GM18508 (cell line): Measurements from ENCODE around the gene AHRR.
"Not testable (repeated sequence)": the region's sequence is repeated elsewhere in the genome, so short reads cannot be mapped to it uniquely, and the experiment has no call there.

ENCODE experiments used
- ATAC-seq: cut with Tn5 transposase; IDR thresholded peaks from one replicate; pipeline ENCODE4 v1.9.1; 2021; ENCODE audit warnings: moderate number of reproducible peaks; ENCODE audit not compliant: insufficient read depth, unreplicated experiment

AHRR gene

DNA sequence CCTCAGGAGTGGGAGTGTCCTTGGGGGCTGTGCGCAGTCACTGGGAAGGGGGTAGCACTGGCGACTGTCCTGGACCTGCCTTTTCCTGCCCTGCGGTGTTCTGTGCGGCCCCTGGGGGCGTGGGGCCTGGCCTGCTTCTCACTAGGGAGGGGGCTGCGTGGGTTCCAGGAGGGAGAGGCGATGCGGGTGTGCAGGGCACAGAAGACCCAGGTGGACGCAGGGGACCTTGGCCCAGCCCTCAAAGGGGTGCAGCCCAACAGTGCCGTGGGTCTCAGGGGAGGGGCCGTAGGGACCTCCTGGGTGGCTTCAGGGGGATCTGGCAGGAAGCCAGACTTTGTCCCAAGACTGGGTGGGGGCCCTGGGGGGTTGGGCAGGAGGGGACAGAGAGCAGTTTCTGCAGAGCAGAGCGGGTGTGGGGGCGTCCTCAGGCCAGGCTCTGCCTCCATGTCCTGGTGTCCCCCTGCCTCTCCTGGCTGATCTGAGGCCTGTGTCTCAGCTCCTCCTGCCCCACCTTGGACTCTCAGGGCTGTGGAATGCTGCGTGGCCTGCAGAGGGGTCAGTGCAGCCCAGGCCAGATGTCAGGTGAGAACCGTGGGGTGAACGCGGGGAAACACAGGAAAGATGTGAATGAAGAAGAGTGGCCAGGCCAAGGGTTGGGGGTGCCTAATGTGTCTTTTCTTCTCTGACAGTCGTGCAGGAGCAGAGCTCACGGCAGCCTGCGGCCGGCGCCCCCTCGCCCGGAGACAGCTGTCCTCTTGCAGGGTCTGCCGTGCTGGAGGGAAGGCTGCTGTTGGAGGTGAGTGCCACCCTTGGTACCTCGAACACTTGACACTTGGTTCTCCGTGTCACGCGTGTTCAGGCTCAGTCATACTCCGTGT, 54.6 kb downstream of the AHRR start:
- ATAC-seq: no peak

DNA sequence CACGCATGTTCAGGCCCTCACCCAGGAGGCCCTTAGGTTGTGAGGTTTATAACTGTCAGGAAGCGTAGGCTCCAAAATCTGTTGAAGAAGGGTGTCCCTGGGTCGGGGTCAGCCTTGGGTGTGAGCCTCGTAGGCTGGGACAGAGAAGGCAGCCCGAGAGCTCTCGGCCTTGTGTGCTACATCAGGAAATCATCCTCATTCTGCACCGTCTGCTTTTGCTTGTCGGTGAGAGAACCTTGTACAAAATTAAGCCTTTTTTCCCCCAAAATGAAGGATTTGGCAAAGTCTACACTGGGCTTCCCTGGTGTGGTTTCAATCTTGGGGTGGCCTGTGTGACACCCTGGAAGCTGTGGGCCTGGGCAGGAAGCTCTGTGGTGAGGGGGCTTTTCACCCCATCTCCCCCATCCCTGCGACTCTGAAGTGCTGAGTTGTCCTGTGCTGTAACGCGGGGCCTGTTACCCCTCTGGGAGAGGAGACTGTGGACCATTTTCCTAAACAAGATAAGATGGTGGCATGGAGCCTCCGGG, 55.3 kb downstream of the AHRR start:
- ATAC-seq: no peak

DNA sequence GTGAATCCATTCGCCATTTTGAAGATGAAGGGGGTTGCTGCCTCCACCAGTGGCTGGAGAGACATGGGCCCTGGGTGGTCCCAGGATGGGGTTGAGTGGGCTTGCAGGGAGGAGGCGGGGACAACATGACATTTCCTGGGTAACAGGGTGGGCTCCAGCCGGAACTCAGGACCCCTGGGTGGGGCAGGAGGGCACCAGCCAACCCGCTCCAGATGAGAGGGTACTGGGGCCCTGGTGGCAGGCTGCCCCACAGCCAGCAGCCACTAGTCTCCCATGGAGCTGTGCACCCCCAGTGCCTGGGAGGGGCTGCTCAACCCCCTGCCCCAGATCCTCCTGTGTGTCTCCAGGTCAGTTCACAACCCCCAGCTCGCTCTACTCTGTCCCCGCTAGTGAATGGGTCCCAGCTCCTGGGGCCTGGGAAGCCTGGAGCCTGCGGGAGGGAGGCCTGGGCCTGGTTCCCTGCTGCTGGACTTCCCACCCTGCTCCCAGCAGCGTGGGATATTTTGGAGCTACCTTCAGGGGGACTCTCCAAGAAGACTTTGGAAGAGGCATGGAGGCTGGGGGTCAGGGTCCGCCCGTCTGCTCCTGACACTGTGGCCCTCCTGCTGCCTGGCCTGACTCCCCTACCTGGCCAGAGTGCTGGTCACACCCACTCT, 55.9 kb downstream of the AHRR start:
- no peak for ATAC-seq

DNA sequence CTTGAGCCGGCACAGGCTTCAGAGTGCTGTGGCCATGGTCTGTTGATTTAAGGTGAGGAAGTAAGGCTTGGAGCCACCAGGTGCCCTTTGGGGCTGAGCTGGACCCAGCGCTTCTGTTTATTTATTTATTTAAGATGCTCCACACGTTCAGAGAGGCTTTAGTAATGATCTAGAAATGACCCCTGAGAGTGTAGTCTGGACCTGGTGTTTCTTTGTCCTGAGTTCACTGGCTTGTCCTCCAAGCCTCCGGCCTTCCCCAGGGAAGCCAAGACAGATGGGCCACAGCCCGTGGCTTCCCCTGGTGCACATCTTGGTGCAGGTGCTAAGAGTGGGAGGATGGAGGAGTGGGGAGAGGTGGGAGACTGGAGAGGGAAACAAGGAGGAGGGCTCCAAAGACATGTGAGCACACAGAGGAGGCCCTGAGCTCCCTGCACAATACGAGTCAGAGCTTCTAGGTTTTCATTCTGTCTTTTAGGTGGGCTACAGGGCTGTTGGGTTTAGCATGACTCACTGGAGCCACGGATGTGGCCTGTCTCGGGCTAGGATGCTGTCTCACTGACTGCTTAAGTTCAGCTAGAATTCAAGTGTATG, 56.9 kb downstream of the AHRR start:
- no peak for ATAC-seq

- ATAC-seq: no peak
Measured at GRCh38 chr5:378976-379742, 57.6 kb downstream of the AHRR start.

- ATAC-seq: no peak
Measured at GRCh38 chr5:380701-381309, 59.3 kb downstream of the AHRR start.

DNA sequence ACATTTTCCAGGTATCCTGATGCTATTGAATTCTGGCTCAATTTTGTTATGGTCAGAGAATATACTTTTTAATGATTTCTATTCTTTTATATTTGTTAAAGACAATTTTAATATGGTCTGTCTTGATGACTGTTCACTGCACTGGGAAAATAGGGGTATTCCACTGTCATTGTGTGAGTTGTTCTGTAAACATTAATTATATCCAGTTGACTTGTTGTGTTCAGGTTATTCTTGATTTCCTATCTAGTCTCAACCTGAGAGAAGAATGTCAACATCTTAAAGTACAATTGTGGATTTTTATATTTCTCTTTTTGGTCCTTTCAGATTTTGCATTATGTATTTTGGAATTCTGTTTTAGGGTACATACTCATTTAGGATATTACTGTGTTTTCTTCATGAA, 61.6 kb downstream of the AHRR start:
- no peak for ATAC-seq

- ATAC-seq: no peak
Measured at GRCh38 chr5:383621-384020, 62.1 kb downstream of the AHRR start.

DNA sequence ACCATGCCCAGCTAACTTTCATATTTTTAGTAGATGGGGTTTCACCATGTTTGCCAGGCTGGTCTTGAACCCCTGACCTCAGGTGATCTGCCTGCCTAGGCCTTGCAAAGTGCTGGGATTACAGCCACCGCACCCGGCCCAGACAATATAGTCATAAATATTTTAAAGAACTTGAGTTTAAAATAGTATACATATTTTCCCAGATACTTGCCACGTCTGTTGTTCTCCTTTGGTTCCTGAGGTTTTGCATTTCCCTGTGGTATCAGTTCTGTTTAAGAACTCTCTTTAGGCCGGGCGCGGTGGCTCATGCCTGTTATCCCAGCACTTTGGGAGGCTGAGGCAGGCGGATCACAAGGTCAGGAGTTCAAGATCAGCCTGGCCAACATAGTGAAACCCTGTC, 63.1 kb downstream of the AHRR start:
- ATAC-seq: not testable (repeated sequence)

DNA sequence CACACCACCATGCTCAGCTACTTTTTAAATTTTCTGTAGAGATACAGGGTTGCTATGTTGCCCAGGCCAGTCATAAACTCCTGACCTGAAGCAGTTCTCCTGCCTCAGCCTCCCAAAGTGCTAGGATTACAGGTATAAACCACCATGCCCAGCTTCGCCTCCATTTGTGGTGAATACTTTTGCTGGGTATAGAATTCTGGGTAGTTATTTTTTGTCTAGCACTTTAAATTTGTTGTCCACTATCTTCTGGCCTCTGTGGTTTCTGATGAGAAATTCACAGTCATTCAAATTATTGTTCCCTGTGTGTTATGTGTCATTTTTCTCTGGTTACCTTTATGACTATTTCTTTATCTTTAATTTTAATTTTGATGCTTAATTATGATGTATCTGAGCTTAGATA, 63.8 kb downstream of the AHRR start:
- ATAC-seq: no peak

DNA sequence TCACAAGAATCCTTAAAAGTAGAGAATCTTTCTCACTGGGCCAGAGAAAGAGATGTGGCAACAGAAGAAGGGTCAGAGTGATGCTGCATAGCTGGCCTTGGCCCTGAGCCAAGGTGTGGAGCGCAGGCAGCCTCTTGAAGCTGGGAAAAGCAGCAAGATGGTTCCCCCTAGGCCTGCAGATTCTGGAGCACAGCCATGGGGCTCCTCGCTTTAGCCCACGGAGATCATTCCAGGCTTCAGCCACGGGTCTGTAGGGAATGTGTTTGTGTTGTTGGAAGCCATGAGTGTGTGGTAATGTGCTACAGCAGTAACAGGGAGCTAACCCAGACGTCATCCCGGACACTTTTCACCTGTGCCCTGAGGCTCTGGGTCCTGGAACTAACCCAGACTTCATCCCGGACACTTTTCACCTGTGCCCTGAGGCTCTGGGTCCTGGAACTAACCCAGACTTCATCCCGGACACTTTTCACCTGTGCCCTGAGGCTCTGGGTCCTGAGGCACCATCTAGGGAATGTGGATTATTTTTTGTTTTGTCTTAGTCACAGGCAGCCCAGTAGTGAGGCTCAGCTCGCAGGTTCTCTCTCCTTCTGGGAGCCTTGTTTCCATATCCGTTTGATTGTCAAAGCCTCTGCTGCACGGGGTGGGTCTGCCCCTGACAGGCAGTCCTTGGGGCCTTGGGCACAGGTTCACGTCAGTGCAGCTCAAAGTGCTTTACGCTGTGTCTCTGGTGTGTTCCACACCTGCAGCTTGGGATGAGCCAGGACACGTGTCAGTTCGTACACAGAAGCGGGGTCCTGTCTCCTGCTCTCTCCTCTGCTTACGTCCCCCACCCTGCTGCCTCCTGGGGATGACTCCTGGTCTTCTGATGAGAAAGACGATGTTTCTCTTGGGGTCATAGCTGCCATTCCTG, 65.2 kb downstream of the AHRR start:
- no peak for ATAC-seq

- no peak for ATAC-seq
Measured at GRCh38 chr5:387491-388265, 66.2 kb downstream of the AHRR start.

DNA sequence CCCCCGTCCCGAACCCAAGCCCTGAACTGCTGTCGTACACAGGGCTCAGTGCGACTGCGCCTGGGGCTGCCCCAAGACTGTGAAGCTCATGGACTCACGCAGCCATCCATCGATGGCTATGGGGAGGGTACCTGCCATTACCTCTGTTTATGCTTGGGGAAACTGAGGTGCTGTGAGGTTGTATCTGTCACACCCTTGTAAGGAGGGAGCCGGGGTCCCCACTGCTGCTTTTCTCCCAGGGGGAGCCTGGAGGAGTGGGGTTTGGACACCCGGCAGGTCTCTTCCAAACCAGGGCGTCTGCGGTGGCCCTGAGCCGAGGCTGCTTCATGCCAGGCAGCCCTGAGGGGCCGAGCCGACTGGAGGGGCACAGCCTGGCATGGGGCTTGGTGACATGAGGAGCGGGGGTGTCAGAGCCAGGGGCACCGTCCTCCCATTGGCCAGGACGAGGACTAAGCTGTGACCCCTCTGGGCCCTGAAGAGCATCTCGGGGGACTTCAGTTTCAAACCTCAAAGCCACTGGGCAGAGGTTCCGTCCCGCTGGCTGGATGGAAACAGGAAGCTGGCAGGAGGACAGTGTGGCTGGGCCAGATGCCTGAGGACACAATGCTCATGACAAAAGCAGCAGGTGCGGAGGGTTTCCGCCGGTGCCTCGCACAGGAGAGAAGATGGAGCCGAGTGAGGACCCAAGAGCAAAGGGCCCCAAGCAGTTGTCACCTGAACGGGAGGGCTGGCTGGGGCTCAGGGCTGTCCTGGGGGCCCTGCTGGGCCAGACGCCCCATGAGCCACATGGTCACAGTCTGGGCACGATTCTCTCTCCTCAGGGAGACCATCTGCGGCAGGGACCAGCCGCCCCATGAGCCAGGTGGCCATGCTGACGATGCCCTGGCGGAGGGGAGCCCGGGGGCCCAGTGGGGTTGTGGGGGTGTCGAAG, 67.0 kb downstream of the AHRR start:
- ATAC-seq: no peak

DNA sequence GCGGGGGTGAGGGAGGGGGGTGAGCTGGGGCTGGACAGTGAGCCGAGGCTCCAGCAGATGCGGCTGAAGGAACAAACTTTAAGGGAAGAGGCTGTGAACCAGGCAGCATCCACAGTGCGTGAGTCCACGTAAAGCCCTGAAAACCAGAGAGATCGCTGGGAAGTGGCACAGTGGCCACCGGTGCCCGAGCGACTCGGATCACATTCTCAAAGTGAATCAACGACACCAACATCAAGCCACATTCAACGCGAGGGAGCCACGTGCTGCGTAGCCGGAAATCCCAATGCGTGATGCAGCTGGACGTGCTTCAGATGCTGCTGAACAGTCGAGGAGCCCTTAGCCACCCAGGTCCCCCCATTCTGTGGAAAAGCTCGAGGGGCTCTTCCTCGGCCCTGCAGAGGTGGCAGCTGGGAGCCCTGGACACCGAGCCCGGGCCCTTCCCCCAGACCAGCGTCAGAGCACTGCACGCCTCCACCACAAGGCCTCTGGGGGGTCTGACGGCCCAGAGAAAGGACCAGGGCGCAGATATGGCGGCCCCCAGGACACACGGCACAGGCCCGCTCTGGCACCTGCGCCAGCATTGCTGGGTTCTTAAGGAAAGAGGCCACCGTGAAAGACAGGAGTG, 67.8 kb downstream of the AHRR start:
- ATAC-seq: no peak

DNA sequence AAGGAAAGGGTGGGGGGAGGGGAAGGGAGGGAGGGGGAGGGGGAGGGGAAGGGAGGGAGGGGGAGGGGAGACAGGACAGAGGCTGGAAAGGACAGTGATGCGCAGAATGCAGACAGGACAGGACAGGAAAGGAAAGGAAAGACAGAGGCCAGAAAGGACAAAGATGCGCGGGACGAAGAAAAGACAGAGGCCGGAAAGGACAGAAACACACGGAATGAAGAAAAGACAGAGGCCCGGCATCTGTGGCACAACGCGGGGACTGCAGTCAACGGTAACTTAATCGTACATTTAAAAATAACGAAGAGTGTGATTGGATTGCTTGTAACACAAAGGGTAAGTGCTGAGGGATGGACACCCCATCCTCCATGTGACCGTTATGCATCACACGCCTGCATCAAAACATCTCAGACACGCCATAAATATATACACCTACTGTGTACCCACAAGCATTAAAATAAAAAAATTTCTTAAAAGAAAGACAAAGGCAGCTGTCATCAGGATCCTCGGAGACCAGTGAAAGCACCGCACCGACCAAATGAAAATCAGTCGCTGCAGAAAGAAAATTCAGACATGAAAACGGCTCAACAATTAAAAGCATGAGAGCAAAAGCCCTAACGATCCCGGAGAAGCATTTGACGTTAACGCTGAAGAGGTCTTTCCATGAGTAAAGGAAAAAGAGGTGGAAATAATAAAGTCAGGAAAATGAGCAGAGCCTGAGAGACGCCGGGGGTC, 68.5 kb downstream of the AHRR start:
- ATAC-seq: no peak
